ENCODE data around the gene PLA2G2C.
"Not testable (repeated sequence)": the region's sequence is repeated elsewhere in the genome, so short reads cannot be mapped to it uniquely, and the experiment has no call there.

PLA2G2C gene

GRCh38 chr1:20150969-20151368 lies 35.3 kb downstream of the PLA2G2C start:
- FAIRE-seq: no peak

DNA sequence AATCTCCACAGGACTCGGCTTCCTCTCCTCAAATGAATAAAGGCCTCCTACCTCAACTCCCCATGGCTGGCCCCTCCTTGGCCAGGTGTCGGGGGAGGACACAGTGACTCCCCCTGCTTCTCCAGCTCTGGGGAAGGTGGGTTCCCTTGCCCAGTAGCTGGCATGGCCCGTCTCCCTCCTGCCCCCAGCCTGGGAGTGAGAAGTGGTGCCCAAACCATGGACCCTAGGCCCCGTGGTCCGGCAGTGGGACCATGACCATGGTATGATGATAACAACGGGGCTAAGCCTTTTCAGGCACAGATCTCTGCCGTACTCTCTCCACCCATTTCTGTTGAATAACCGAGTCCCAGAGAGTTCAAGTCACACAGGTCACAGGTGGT lies 36.0 kb downstream of the PLA2G2C start:
- FAIRE-seq: no peak

DNA sequence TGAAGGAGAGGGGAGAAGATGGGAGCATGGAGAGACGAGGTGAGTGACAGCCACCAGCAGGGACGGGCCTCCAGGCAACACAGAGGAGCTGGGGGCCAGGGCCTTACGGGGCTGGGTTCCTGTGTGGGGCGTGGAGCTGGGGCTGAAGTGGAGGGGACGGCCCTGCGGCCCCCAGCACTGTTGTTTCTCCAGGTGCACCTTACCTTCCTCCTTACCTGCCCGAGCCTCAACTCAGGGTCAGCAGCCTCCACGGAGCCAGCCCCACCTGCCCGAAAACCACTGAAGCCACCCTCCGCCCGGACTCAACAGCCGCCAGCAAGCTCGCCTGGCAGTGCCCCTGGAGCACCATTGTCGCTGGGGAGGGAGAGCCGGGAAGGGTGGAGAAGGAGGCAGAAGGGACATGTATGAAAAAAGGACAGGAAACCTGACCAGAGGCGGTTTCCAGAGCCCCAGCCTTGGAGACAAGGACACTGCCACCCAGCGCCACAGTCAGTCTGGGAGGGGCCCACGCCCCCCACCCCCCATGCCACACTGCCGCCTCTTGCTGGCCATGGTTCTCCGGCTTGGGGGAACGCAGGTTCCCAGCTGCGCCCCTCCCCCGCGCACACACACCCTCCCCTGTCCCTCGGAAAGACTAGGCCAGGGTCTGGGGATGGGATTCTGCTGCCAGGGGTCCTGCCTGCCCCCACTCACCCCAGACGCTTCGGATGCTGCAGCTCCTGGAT lies 36.6 kb downstream of the PLA2G2C start:
- no peak for FAIRE-seq

DNA sequence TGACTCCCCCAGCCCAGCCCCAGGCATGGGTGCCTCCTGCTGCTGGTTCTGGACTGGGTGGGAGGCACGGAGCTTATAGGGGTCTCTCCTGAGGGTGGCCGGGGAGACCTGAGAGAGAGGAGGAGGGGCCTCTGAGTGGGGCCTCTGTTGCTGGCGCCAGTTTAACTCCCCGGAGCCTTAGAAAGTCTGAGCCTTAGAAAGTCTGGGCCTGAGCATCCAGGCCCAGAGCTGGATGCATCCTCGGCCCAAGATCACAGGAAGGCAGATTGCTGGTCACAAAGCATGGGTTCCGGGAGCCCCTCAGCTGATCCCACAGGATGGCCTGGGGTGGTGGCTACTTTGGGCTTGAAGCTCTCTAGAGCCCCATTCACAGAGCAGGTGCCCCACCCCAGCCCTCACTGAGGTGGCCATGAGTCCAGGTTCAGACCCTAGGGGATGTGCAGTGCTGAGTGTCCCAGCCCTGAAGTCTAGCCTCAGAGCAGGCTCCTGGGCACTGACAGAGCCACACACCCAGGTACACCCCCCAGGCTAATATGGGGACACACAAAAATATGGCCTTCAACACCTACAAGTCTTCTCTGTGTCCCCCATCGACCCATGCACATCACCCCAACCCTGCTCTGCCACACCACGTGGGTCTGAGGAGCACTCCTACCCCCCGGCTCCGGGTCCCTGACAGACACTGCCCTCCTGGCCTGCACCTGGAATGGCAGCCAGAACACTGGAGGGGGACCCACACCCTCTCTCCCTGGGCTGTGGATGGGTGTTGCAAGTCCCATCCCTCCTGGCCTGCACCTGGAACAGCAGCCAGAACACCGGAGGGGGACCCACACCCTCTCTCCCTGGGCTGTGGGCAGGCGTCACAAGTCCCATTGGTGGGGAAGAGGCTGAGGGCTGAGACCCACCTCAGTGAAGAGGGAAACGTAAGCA lies 37.5 kb downstream of the PLA2G2C start:
- FAIRE-seq: no peak

GRCh38 chr1:20147846-20148570 lies 38.3 kb downstream of the PLA2G2C start:
- no peak for FAIRE-seq

DNA sequence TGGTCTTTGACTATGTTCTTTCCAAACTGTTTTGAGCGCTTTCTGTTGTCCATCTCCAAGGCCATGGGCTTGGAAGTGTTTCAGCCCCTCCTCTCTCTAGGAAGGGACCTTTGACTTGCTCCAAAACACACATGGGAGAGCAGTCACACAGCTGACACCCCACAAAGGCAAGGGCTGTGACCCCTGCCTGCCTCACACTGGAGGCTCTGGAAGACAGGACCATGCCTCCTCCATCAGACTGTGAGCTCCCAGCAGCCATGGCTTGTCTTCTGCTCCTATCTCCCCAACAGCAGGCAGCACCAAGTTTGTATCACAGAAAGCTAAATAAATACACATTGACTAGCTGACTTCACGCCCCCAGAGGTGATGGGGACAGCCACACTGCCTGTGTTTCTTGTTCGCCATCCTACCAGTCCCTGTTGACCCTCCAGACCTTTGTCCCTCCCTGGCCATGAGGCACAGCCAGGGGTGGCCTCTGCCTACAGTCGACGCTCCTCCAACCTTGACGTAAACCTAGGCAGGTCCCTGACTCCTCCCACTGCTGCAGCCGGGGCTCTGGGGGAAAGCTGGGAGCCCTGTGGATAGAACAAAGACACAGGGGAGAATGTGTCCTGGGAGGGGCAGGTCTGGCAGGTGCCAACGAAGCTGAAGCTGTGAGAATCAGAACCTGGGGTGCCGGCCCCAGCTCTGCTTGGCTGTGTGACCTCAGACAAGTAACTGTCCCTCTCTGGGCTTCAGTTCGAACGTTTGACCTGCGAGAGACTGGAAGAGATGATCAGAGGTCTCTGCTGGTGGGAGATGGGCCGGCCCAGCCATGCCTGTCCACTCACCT lies 42.4 kb downstream of the PLA2G2C start:
- no peak for FAIRE-seq

DNA sequence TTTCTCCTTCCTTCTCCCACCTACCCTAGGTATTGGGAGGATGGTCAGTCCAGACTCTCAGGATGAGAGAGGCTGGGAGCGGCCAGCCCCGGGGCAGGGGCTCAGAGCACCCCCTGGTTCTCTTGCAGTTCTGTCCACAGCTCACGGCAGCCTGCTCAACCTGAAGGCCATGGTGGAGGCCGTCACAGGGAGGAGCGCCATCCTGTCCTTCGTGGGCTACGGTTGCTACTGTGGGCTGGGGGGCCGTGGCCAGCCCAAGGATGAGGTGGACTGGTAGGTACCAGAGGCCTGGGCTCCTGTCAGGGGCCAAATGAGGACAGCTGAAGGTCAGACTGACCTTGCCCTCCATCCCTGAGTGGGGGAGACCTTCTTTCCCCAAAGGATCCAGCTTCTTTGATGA lies 43.0 kb downstream of the PLA2G2C start:
- no peak for FAIRE-seq

DNA sequence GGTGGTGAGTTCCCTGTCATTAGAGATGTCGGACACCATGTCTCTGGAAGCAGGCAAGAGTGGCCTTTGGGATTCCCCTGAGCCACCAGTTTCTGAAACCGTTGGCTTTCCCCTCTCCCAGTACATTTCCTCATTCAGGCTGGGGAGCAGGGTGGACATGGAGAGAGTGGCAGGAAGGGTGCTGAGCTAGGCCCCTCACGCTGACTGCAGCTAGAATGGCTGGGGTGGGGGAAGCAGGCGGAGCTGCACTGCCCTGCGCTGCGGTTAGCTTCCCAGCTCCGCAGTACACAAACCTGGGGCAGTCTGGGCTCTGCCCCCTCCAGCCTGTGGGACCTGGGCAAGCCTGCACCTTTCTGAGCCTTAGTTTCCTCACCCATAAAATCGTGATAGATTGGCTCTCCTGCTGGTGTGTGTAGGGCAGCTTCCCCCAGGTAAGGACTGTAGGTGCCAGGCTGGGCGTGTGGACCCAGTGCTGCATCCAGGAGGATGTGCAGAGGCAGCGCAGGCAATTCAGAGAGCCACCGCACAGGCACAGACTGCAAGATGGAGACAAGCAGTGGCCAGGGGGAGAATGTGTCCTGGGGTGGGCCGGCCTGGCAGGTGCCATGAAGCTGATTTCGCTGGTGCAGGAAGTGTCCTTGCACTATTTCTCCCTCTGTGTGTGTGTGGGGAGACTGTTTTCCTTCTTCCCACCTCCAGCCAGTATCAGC lies 44.2 kb downstream of the PLA2G2C start:
- FAIRE-seq: no peak

DNA sequence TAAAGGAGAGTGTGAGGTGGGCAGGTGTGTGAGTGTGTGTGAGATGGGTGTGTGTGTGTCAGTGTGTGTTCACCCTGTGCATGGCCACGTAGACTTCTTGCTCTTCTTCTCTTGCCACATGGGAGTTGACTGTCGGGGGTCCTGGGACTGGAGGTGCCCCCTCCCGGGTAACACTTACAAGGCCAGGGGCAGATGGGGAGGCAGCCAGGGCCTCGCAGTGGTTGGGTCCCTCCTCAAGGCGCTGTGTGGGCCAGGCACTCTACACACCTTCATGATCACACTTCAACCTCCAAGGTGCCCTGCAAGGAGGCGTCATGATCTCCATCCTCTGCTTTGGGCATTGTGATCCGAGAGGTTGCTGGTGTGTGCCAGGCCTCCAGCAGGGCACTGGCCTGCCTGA lies 44.9 kb downstream of the PLA2G2C start:
- no peak for FAIRE-seq

- FAIRE-seq: no peak
Measured at GRCh38 chr1:20141001-20141400, 45.3 kb downstream of the PLA2G2C start.

DNA sequence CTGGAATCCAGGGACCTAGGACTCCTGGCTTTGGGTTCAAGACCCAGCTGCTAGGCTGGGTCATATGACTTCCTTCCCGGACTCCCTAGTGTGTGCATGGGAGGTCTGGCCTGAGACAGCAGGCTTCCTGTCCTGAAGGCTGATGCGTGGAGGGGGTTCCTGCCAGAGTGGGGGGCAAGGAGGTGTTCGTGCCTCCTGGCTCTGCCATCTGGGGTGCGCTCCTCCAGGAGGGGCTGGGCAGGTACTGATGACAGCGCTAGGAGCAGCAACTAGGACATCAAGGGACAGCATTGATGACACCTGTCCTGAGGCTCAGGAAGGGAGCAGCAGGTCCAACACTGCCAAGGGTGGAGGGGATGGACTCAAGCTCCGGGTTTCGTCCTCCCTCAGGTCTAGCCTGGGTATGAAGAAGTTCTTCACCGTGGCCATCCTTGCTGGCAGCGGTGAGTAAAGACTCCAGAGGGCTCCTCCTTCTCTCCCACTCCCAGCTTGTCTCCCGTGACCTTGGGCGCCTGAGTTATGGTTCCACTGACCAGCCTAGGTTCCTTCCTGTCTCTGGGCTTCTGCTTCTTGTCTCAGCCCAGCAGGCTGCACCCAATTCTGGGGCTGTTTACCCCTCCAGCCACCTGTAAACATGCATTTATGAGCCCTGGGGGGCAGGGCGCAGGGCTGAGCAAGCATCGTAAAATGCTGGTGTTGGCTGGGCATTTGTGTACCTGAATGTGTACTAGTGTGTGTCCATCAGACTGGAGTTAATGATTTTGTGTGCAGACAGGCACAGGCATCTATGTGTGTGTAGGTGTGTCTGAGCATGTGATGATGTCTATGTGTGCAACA lies 46.3 kb downstream of the PLA2G2C start:
- no peak for FAIRE-seq

DNA sequence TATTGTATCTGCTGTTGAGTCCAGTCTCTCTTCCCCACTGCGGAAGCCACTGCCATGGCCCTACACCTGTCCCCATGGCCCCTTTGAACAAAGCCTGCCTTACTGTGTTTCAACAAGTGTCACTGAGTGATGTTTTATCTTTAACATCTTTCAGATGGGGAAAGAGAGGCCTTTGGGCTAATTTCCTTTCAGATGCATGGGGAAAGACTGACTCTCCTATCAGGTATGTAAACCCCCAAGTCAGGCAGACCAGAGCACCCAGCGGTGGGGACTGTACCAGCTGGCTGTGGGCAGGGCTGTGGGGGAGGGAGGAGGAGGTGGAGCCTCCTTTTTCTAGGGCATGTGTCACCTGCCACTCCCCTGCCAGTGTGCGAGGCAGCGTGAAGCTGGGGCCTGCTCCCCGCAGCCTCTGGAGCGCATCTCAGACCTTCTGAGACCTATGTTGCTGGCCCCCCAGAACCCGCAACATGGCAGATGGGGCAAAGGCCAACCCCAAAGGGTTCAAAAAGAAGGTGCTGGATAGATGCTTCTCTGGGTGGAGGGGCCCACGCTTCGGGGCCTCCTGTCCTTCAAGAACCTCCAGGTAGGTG lies 47.3 kb downstream of the PLA2G2C start, which contains the start of gene PLA2G2F:
TSS of gene PLA2G2F (plus strand) at position 363 of the 590 bp plus-strand sequence. CDS start at position 468, 105 bp downstream.
- FAIRE-seq: no peak

GRCh38 chr1:20138346-20138745 lies 48.0 kb downstream of the PLA2G2C start:
- FAIRE-seq: no peak

DNA sequence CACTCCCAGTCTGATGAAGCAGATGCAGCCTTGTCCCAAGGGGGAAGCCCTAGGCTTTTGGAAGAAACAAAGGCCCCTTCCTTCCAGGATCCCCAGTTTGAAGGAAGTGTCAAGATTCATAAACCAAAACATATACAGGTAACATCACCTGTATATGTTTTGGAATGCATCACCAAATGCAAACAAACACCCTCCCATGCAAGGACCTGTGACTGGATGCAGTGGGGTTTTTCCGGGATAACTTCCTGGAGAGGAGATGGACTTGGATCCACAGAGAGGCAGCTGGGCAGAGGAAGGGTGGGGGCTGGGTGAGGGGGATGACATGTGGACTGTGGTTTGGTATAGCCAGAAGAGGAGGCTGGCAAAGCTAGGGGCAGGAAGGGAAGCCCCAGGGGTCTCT lies 48.7 kb downstream of the PLA2G2C start:
- no peak for FAIRE-seq

DNA sequence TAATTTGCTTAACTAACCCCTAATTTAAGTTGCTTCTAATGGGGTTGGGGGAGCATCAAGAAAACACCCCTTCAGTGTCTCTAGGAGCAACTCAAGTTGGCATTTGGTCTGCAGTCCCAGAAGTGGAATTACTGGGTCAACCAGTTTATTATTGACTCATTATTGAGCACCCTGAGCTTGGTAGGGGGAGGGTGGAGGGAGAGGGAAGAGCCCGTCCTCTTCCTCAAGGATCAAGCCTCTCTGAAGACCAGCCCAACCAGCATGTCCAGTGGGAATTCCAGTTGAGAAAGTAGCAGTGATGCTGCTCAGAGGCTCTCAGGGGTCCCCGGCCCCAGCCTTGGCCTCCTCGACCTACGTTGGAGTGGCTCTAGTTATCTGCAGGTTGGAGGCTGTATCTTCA lies 49.3 kb downstream of the PLA2G2C start:
- no peak for FAIRE-seq

DNA sequence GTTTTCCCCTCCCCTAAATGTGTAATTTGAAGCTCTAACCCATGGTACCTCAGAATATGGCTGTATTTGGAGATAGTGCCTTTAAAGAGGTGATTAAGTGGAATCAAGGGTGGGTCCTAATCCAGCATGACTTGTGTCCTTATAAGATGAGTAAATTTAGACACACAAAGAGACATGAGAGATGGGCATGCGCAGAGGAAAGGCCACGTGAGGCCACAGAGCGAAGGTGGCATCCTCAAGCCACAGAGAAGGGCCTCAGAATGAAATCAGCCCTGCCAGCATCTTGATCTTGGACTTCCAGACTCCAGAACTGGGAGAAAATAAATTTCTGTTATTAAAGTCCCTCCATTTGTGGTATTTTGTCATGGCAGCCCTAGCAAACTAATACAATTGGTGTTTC lies 50.1 kb downstream of the PLA2G2C start:
- no peak for FAIRE-seq

DNA sequence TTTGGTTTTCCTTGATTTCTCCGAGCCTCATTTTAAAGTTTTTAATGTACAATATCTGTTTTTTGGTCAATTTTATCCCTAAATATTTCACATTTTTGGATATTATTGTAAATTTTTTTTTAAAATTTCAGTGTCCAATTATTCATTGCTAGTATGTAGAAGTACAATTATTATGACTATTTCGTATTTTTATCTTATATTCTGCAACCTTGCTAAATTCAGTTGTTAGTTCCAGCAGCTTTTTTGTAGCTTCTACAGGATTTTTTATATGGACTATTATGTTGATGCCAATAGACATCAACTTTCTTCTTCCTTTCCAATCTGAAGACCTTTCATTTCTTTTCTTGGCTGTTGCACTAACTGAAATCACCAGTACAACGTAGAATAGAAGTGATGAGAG lies 51.3 kb downstream of the PLA2G2C start:
- no peak for FAIRE-seq

GRCh38 chr1:20130518-20130917 lies 55.8 kb downstream of the PLA2G2C start:
- FAIRE-seq: not testable (repeated sequence)

DNA sequence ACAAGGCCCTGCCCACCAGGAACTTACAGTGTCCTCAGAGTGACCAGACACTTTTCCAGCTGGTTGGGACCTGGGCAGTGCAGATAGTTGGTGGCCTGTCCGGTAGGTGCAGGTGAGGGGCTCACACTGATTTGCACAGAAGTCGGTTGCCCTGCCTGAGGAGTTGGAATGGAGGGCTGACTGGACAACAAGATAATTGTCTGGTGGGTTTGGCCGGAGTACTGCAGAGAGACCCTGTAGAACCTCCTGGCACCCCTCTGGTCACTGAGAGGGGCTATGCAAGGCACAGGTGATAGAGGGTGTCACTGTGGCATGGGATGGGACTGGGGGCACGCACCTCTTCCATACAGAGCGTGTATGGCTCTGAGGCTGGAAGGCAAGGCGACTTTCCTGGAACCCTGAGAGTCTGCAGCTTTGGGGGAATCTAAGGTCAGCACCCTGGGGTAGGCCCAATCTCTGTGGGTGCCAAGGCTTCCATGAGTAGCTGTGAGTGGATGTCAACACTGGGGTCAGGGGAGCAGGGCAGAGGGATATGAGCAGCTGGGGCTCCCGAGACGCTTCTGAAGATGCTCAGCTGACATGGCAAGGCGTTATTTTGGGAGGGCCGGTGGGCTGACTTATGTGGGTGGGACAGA lies 59.4 kb downstream of the PLA2G2C start:
- FAIRE-seq: no peak
